ENCODE data around the gene OR8G1. TPM values are rescaled to one million over a fixed set of nuclear protein-coding genes. Genes with fewer than 3 reads are reported as not detected.
"Not testable (repeated sequence)": the region's sequence is repeated elsewhere in the genome, so short reads cannot be mapped to it uniquely, and the experiment has no call there.

Gene OR8G1
- total and polyA plus RNA-seq, 2 experiments from 2014 or later = not detected

GRCh38 chr11:124219126-124219525, 21.8 kb upstream of the OR8G1 start:
- DNase-seq (ENCODE audit: low read depth in 1 of 2, low spot score in 1 of 2) = no peak

GRCh38 chr11:124222407-124222806, 18.5 kb upstream of the OR8G1 start:
- H3K4me3 ChIP-seq = no peak overlapping the region
- no peaks in the 10 kb centered on the region for H3K36me3 ChIP-seq
- H3K9me3 ChIP-seq (ENCODE audit: low read depth) = no peaks in the 10 kb centered on the region
- no peak overlapping the region for H3K27ac ChIP-seq
- no peaks in the 10 kb centered on the region for H3K4me1 ChIP-seq (ENCODE audit: low read depth)
- no peaks in the 10 kb centered on the region for H3K27me3 ChIP-seq
- no peak for TF ChIP-seq CTCF (IDR thresholded peaks at IDR 0.05; ENCODE audit: low read depth, low read length)
- no peak for DNase-seq (ENCODE audit: low read depth in 1 of 2, low spot score in 1 of 2)

More at GRCh38 chr11:124219126-124219525, 21.8 kb upstream of the OR8G1 start:
- H3K9me3 ChIP-seq (ENCODE audit: low read depth) = no peaks in the 10 kb centered on the region
- H3K27me3 ChIP-seq = no peaks in the 10 kb centered on the region
- H3K4me1 ChIP-seq (ENCODE audit: low read depth) = no peaks in the 10 kb centered on the region
- H3K36me3 ChIP-seq = no peaks in the 10 kb centered on the region
- H3K27ac ChIP-seq = no peak overlapping the region
- no peak overlapping the region for H3K4me3 ChIP-seq
- TF ChIP-seq CTCF (IDR thresholded peaks at IDR 0.05; ENCODE audit: low read depth, low read length) = no peak

DNA sequence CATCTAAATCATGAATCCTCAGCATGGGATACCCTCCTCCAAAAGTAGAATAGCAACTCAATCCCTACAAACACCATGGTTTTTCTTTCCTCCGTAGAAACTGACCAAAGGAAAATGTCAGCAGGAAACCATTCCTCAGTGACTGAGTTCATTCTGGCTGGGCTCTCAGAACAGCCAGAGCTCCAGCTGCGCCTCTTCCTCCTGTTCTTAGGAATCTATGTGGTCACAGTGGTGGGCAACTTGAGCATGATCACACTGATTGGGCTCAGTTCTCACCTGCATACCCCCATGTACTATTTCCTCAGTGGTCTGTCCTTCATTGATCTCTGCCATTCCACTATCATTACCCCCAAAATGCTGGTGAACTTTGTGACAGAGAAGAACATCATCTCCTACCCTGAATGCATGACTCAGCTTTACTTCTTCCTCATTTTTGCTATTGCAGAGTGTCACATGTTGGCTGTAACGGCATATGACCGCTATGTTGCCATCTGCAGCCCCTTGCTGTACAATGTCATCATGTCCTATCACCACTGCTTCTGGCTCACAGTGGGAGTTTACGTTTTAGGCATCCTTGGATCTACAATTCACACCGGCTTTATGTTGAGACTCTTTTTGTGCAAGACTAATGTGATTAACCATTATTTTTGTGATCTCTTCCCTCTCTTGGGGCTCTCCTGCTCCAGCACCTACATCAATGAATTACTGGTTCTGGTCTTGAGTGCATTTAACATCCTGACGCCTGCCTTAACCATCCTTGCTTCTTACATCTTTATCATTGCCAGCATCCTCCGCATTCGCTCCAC, 16.1 kb upstream of the OR8G1 start:
- not testable (repeated sequence) for DNase-seq (ENCODE audit: low read depth in 1 of 2, low spot score in 1 of 2); H3K27me3 ChIP-seq; H3K9me3 ChIP-seq (ENCODE audit: low read depth); H3K4me1 ChIP-seq (ENCODE audit: low read depth); H3K36me3 ChIP-seq; H3K27ac ChIP-seq; H3K4me3 ChIP-seq

DNA sequence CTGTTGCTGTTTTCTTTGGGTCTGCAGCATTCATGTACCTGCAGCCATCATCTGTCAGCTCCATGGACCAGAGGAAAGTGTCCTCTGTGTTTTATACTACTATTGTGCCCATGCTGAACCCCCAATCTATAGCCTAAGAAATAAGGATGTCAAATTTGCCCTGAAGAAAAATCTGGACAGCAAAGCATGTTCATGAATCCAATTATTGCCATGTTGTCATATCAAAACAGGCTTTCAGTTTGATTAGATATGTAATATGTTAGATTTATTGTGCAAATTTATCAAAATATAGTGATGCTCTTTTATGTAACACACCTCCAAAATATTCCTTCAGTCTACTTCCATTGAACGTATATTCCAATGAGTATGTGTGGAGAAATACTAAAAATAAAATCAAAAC, 15.4 kb upstream of the OR8G1 start:
- TF ChIP-seq CTCF (IDR thresholded peaks at IDR 0.05; ENCODE audit: low read depth, low read length) = no peak
- H3K4me1 ChIP-seq (ENCODE audit: low read depth) = no peaks in the 10 kb centered on the region
- DNase-seq (ENCODE audit: low read depth in 1 of 2, low spot score in 1 of 2) = no peak
- no peaks in the 10 kb centered on the region for H3K36me3 ChIP-seq
- H3K4me3 ChIP-seq = no peak overlapping the region
- H3K9me3 ChIP-seq (ENCODE audit: low read depth) = no peaks in the 10 kb centered on the region
- no peak overlapping the region for H3K27ac ChIP-seq
- H3K27me3 ChIP-seq = no peaks in the 10 kb centered on the region

GRCh38 chr11:124233376-124233775, 7.5 kb upstream of the OR8G1 start:
- H3K27ac ChIP-seq = no peak overlapping the region
- no peak for TF ChIP-seq CTCF (IDR thresholded peaks at IDR 0.05; ENCODE audit: low read depth, low read length)
- no peaks in the 10 kb centered on the region for H3K4me1 ChIP-seq (ENCODE audit: low read depth)
- no peaks in the 10 kb centered on the region for H3K27me3 ChIP-seq
- no peaks in the 10 kb centered on the region for H3K36me3 ChIP-seq
- H3K9me3 ChIP-seq (ENCODE audit: low read depth) = no peaks in the 10 kb centered on the region
- H3K4me3 ChIP-seq = no peak overlapping the region
- no peak for DNase-seq (ENCODE audit: low read depth in 1 of 2, low spot score in 1 of 2)

GRCh38 chr11:124238512-124238911, 2.4 kb upstream of the OR8G1 start:
- Histone ChIP-seq H3K27me3 (no peaks in the 10 kb centered on the region), H3K4me1 (ENCODE audit: low read depth) (no peaks in the 10 kb centered on the region), H3K4me3 (no peak overlapping the region), H3K27ac (no peak overlapping the region), H3K36me3 (no peaks in the 10 kb centered on the region), H3K9me3 (ENCODE audit: low read depth) (no peaks in the 10 kb centered on the region)
- TF ChIP-seq CTCF (IDR thresholded peaks at IDR 0.05; ENCODE audit: low read depth, low read length) = no peak
- DNase-seq (ENCODE audit: low read depth in 1 of 2, low spot score in 1 of 2) = no peak

DNA sequence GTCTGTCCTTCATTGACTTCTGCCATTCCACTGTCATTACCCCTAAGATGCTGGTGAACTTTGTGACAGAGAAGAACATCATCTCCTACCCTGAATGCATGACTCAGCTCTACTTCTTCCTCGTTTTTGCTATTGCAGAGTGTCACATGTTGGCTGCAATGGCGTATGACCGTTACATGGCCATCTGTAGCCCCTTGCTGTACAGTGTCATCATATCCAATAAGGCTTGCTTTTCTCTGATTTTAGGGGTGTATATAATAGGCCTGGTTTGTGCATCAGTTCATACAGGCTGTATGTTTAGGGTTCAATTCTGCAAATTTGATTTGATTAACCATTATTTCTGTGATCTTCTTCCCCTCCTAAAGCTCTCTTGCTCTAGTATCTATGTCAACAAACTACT, 9.0 kb downstream of the OR8G1 start:
- not testable (repeated sequence) for H3K27ac ChIP-seq

More for the DNA sequence above, 9.0 kb downstream of the OR8G1 start:
- H3K4me3 ChIP-seq; H3K27me3 ChIP-seq; H3K4me1 ChIP-seq (ENCODE audit: low read depth); DNase-seq (ENCODE audit: low read depth in 1 of 2, low spot score in 1 of 2); H3K9me3 ChIP-seq (ENCODE audit: low read depth); H3K36me3 ChIP-seq: not testable (repeated sequence)
